SK-N-SH (cell line): ENCODE data around the gene OSBPL8.

Experiments used
- CHD2 ChIP-seq: fragments of 150-350 bp; IDR thresholded peaks from 2 replicates; pipeline ENCODE4 v1.6.1; 2018; ENCODE audit warnings: low read length; ENCODE audit not compliant: partially characterized antibody
- CTCF ChIP-seq: fragments of 200-600 bp; sonication (generic); IDR thresholded peaks from 2 replicates; pipeline ENCODE4 v1.6.1; 2017; ENCODE audit warnings: antibody characterized with exemption, mild to moderate bottlenecking, moderate library complexity
- EP300 ChIP-seq, 2 experiments: IDR thresholded peaks; 2 replicates each; pipeline versions ENCODE4 v1.4.0 to v1.6.1; 2012; ENCODE audit warnings: borderline replicate concordance in 1 of 2, low read depth in 1 of 2, low read length in 1 of 2
- MAX ChIP-seq: IDR thresholded peaks from 2 replicates; pipeline ENCODE4 v1.4.0; 2012; ENCODE audit warnings: low read depth
- MEF2A ChIP-seq: IDR thresholded peaks from 2 replicates; pipeline ENCODE4 v1.4.0; 2012; ENCODE audit warnings: low read depth, borderline replicate concordance
- MXI1 ChIP-seq: IDR thresholded peaks from 2 replicates; pipeline ENCODE4 v1.6.1; 2012; ENCODE audit warnings: mild to moderate bottlenecking, low read depth, low read length, improper control_type of control experiment
- NFIC ChIP-seq: IDR thresholded peaks from 2 replicates; pipeline ENCODE4 v1.4.0; 2012; ENCODE audit warnings: borderline replicate concordance
- NRF1 ChIP-seq: IDR thresholded peaks from 2 replicates; pipeline ENCODE4 v1.6.1; 2012; ENCODE audit warnings: low read depth, mild to moderate bottlenecking, low read length
- POLR2AphosphoS5 ChIP-seq: IDR thresholded peaks from 2 replicates; pipeline ENCODE4 v1.6.1; 2012; ENCODE audit warnings: low read depth, low read length
- TCF12 ChIP-seq: IDR thresholded peaks from 2 replicates; pipeline ENCODE4 v1.4.0; 2012
- TEAD4 ChIP-seq: IDR thresholded peaks from 2 replicates; pipeline ENCODE4 v1.4.0; 2012; ENCODE audit warnings: mild to moderate bottlenecking, borderline replicate concordance; ENCODE audit not compliant: insufficient read depth

GRCh38 chr12:76366163-76366562, 193.4 kb downstream of the OSBPL8 start:
- TF ChIP-seq EP300 (IDR thresholded peaks at IDR 0.05; ENCODE audit: borderline replicate concordance in 1 of 2, low read depth in 1 of 2, low read length in 1 of 2), result no peak
- TF ChIP-seq CTCF, result no peak
- no peak for TF ChIP-seq MXI1
- no peak for TF ChIP-seq NFIC
- no peak for TF ChIP-seq NRF1
- TF ChIP-seq MEF2A, result no peak
- no peak for TF ChIP-seq MAX
- no peak for TF ChIP-seq CHD2
- no peak for TF ChIP-seq TCF12
- TF ChIP-seq POLR2AphosphoS5, result no peak
- no peak for TF ChIP-seq TEAD4
